NK-92 (cell line): ENCODE results near the gene TNN.

Experiments used
- DNase-seq: peaks from one replicate; lab custom pipeline; 2025; ENCODE audit not compliant: unreplicated experiment; lab: John Stamatoyannopoulos, UW

Gene TNN

GRCh38 chr1:175197531-175197930, 129.9 kb downstream of the TNN start:
- no peak for DNase-seq
